HG02588 (cell line): Measurements from ENCODE around the gene ANKS3.
"Not testable (repeated sequence)": the region's sequence is repeated elsewhere in the genome, so short reads cannot be mapped to it uniquely, and the experiment has no call there.

Source experiments
- ATAC-seq: cut with Tn5 transposase; IDR thresholded peaks from one replicate; pipeline ENCODE4 v1.9.1; 2021; ENCODE audit warnings: mild to moderate bottlenecking, moderate library complexity; ENCODE audit not compliant: unreplicated experiment

The ANKS3 gene

DNA sequence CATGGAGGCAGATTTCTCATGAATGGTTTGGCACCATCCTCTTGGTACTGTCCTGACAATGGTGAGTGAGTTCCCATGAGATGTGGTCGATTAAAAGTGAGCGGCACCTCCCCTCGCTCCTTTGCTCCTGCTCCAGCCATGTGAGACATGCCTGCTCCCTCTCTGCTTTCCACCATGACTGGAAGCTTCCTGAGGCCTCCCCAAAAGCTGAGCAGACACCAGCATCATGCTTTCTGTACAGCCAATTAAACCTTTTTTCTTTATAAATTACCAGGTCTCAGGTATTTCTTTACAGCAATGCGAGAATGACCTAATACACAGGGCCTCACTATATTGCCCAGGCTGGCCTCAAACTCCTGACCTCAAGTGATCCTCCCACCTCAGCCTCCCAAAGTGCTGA is 20.8 kb upstream of the ANKS3 start:
- ATAC-seq, result no peak

- no peak for ATAC-seq
Observed at GRCh38 chr16:4753227-4753626, 19.2 kb upstream of the ANKS3 start.

GRCh38 chr16:4752351-4753100 is 18.5 kb upstream of the ANKS3 start:
- no peak for ATAC-seq

DNA sequence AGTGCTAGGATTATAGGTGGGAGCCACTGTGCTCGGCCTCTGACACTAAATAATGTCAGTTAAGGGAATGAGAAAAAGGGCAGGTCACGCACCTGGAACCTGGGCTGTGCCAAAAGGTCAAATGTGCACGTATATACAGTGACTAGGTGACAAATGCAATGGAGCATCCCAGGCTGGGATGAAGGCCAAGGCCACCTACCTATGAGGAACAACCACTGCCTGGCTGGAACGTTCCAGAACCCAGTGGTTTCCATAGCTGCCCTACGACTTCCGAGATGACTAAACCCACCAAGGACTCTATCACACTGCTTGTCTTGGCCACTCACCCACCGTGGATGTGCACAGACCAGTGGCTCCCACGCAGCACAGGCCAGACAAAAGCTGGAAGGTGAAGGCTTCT is 16.8 kb upstream of the ANKS3 start:
- no peak for ATAC-seq

- ATAC-seq, result no peak
Observed at GRCh38 chr16:4749700-4750257, 15.7 kb upstream of the ANKS3 start.

DNA sequence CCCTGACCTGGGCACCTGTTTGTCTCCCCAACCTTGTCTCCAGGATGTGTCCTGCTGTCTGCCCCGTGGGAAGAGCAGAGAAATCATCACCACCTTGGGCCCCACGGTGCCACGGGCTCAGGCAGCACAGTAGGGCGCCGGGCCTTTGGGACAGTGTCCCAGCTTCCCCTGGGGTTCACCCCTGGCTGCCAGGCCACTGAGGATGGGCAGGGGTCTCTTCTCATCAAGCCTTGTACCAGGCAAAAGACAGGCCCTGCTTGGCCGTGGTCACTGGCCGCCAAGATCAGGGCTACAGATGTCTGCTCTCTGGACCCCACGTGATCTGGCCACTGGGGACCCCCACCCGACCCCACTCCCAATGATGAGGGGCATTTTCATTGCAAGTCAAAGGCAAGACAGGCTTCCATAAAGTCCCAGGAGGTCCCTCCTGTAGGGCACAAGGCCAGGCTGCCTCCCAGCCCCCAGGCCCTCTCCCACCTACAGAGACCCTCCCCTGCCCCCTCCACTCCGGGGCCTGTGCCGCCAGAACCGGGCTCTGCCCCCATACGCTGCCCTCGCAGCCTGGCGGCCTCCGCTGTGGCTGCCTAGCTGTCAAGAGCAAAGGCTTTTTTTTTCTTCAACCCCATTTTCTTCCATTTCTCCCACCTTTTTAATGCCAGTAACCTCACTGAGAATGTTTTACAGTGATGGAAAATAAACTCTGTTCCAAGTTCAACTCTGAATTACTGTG is 14.8 kb upstream of the ANKS3 start:
- ATAC-seq, result no peak

DNA sequence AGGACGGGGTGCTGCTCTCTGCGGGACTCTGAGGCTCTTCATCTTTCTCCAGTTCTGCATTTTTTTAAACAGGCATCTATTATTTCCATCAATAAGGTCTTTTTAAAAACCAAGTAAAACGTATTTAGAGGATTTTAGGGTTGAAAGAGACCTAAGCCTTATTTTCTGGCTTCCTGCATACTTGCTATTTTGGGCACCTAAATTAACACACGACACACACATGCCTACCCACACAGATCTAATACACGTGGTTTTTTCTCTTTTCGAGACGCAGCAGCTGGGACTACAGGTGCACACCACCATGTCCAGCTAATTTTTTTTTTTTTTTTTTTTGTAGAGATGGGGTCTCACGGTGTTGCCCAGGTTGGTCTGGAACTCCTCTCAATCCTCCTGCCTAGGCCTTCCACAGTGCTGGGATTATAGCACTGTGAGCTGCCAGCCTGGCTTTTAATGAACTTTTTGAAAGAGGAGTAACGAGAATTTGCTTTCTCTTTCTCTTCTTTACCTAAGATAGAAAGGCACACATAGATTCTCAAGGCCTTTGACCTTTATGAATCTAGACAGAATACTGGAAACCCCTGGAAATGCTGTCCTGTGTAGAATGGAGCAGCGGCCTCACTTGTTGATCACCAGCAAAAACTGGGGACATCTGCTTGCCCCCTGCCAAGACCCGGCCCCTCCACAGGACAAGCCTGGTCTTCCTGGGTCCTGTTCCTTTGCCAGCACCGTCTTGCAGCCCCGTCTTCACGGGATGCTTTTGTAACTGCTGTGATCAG is 14.0 kb upstream of the ANKS3 start:
- no peak for ATAC-seq

- ATAC-seq, result no peak
Observed at GRCh38 chr16:4746991-4747574, 13.0 kb upstream of the ANKS3 start.

DNA sequence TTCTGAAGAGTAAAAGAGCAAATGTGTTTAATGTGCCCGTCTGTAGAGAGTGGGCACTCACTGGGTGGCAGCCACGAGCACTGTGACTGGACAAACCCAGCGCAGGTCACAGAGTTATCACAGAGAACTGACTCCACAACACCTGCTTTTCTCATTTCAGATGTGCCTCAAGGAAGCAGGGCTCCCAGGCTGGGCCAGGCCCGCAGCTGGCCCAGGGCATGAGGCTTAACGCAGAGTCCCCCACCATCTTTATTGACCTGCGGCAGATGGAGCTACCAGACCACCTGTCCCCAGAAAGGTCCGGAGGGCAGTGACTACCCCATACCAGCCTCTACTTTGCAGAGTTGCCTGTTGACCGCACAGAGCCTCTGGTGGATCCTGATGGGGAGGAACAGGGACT is 12.1 kb upstream of the ANKS3 start:
- no peak for ATAC-seq

GRCh38 chr16:4745274-4745569 is 11.2 kb upstream of the ANKS3 start:
- ATAC-seq, result no peak

DNA sequence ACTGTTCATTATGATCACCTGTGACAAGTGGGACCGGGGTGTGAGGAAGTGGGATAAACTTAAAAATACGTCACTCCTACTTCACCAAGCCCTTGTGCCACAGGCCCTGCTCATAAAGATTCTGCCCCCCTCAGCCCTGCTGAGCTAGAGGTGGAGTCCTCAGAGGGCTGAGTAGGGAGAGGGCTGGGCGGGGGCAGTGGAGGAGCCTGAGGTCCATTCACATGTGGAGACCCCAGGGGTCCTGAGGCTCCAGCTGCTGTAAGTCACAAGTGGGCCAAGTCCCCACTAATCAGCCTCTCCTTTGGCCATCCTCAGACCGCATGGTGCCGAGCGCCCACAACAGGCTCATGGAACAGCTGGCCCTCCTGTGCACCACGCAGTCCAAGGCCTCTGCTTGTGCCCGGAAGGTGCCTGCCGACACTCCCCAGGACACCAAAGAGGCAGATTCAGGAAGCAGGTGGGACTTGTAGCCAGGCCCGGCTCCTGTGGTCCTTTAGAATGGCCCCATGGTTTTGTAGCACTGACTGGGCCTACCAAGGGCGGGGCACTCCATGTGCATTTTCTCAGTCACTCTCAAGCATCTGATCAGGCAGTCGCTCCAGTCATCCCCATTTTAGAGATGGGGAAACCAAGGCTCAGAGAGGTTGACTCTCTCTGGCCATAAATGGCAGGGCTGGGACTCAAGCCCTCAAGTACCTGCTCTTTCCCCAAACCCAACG is 10.6 kb upstream of the ANKS3 start:
- ATAC-seq, result no peak

GRCh38 chr16:4743226-4743878 is 9.3 kb upstream of the ANKS3 start:
- ATAC-seq, result no peak

GRCh38 chr16:4738370-4738769 is 4.3 kb upstream of the ANKS3 start:
- not testable (repeated sequence) for ATAC-seq

DNA sequence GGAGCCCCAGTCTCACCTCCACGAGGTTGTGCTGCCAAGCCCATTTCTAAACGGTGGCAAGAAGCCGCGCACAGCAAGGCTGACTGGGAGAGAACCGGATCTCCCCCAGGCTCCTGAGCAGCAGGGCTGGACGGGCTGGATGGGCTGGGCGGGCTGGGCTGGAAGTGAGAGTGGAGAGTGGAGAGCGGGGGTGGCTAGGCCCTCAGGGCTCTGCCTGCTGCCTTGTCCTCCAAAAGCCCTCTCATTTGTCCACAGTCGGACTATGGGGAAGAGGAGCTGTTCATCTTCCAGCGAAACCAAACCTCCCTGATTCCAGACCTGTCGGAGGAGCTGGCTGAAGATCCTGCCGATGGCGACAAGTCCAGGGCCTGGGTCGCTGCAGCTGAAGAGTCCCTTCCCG is 3.5 kb upstream of the ANKS3 start:
- ATAC-seq, result no peak

GRCh38 chr16:4736546-4736945 is 2.5 kb upstream of the ANKS3 start:
- ATAC-seq, result no peak

DNA sequence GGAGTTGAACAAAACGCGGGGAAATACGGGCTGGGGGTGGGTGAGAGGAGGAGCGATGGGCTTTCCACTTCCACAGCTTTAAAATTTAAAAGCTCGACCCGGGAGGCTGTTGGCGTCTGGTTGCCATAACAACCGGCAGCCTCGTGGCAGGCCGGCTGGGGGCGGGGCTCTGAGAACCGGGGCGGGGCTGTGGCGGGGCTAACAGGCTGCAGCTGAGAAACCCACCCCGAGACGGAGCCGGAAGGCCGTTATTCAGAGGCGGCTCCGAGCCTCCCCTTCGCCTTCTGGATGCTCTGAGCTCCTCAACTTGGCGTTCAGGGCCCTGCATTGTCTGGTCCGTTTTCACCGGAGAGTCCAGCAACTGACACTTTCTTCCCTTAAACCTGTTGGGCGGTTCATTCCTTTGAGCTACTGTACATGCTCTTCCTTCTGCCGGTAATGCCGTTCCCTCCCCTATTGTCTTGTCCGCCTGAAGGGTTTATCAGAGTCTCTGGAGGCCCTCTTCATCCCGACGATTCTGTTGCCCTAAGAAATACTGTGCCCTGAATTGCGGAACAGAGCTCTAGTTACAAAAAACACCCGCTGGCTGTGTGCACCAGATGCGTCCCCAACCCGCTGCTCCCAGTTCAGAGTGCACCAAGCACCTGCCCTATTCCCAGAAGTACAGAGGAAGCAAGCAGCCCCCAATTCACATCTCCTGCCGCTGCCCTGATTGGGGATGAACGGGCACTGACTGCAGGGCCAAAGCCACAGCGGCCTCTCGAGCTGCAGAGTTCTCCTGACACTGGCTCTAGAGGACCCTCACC is 862 bp upstream of the ANKS3 start:
- peak; percentile 54 for ATAC-seq

GRCh38 chr16:4733747-4734062 is 366 bp downstream of the ANKS3 start:
- ATAC-seq, result peak; percentile 12

- ATAC-seq, result no peak
Observed at GRCh38 chr16:4733211-4733742, 794 bp downstream of the ANKS3 start.

DNA sequence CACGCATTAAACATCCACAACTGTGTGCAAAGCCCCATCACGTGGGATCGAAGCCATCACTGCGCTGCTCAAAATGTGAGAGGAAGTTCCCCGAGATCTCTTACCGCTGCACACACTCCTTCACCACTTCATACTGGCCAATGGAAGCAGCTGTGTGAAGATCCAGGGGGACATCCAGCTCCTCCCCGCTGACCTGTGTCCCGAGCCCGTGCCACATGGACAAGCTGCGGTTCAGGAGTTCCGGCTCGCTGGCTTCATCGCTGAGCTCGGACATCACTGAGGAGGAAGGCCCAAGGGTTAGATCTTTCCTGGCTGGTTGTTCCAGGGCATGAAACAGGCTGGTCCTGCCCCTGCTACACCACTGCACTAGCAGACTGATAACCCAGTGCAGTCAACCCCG is 4.2 kb downstream of the ANKS3 start:
- ATAC-seq, result no peak
